OCI-LY7 (cell line): ENCODE measurements around the gene C1orf226. TPM values are rescaled to one million over a fixed set of nuclear protein-coding genes. Genes with fewer than 3 reads are reported as not detected.

Experiments used
- BruUV-seq: library from RNA; stranded (reverse); fragments of 400-500 nt; replicated peaks from 2 replicates; lab custom pipeline; 2021; lab: Mats Ljungman, UMichigan
- CTCF ChIA-PET: fragments of 300-600 bp; sonication (Branson Sonifier 250); formaldehyde crosslinking; loops from one replicate; lab custom pipeline; 2022; ENCODE audit warnings: antibody characterized with exemption; ENCODE audit not compliant: unreplicated experiment; lab: Charles Lee
- POLR2A ChIA-PET: fragments of 300-600 bp; sonication (Branson Sonifier 250); formaldehyde crosslinking; loops from one replicate; lab custom pipeline; 2022; ENCODE audit warnings: antibody characterized with exemption; lab: Charles Lee
- DNase-seq: peaks from one replicate; pipeline ENCODE4 v3.0.0-alpha.2; 2015; ENCODE audit warnings: low spot score
- H2AFZ ChIP-seq: fragments of 200-600 bp; sonication (generic), shearing (Covaris generic); 2 replicates; pipeline ENCODE4 v1.6.1; 2014; ENCODE audit warnings: mild to moderate bottlenecking, antibody characterized with exemption, low read length, moderate library complexity
- H3K27ac ChIP-seq: fragments of 200-600 bp; sonication (generic); 2 replicates; pipeline ENCODE4 v1.5.1; 2014; ENCODE audit warnings: mixed run types, low read depth, mild to moderate bottlenecking, moderate library complexity, low read length, inconsistent platforms; ENCODE audit not compliant: poor library complexity, severe bottlenecking
- H3K36me3 ChIP-seq: fragments of 200-600 bp; sonication (generic); 2 replicates; pipeline ENCODE4 v1.6.1; 2014; ENCODE audit warnings: mild to moderate bottlenecking, antibody characterized with exemption, low read length, moderate library complexity, mixed read lengths; ENCODE audit not compliant: insufficient read depth
- H3K4me1 ChIP-seq: fragments of 200-600 bp; sonication (generic); 2 replicates; pipeline ENCODE4 v1.5.1; 2014; ENCODE audit warnings: mild to moderate bottlenecking, low read length; ENCODE audit not compliant: insufficient read depth, poor library complexity, severe bottlenecking
- H3K4me2 ChIP-seq: fragments of 200-600 bp; sonication (generic); 2 replicates; pipeline ENCODE4 v1.6.1; 2014; ENCODE audit warnings: mild to moderate bottlenecking, low read length
- H3K4me3 ChIP-seq: fragments of 200-600 bp; sonication (generic); 2 replicates; pipeline ENCODE4 v1.5.1; 2014; ENCODE audit warnings: mild to moderate bottlenecking, low read depth, low read length; ENCODE audit not compliant: poor library complexity, severe bottlenecking
- H3K79me2 ChIP-seq: fragments of 200-600 bp; sonication (generic); 2 replicates; pipeline ENCODE4 v1.6.1; 2016; ENCODE audit warnings: low read depth, mild to moderate bottlenecking, low read length, moderate library complexity, mixed read lengths; ENCODE audit not compliant: insufficient read depth
- H3K9me2 ChIP-seq: fragments of 200-600 bp; sonication (generic); 2 replicates; pipeline ENCODE4 v1.6.1; 2016; ENCODE audit warnings: mild to moderate bottlenecking, low read length, mixed read lengths; ENCODE audit not compliant: insufficient read depth
- H3K9me3 ChIP-seq: fragments of 200-600 bp; sonication (generic); 2 replicates; pipeline ENCODE4 v1.6.1; 2014; ENCODE audit warnings: mild to moderate bottlenecking, mixed run types, low read length, mixed read lengths
- H4K20me1 ChIP-seq: fragments of 200-600 bp; sonication (generic); 2 replicates; pipeline ENCODE4 v1.6.1; 2014; ENCODE audit warnings: mild to moderate bottlenecking, antibody characterized with exemption, low read length, moderate library complexity, mixed read lengths; ENCODE audit not compliant: insufficient read depth
- EZH2phosphoT487 ChIP-seq: fragments of 200-600 bp; sonication (generic); IDR thresholded peaks from 2 replicates; pipeline ENCODE4 v1.6.1; 2018; ENCODE audit warnings: low read depth, borderline replicate concordance, mild to moderate bottlenecking, mixed run types, antibody characterized with exemption, low read length, moderate library complexity, mixed read lengths
- intact Hi-C: fragments of 100-400 bp; cut with micrococcal nuclease; formaldehyde crosslinking; loops from one replicate; pipeline ENCODE4 v1.10.0; 2022; ENCODE audit not compliant: unreplicated experiment
- total RNA-seq, 2 experiments: library from RNA; depleted of rRNA in 1 of 2; stranded (reverse); fragments of >200 nt in 1 of 2; shearing (Covaris generic) in 1 of 2; gene quantifications; 2 replicates each; pipeline ENCODE4 v1.2.3, GENCODE V29; 2014 to 2022
- TF ChIP-seq, protein P1 (sequence below): fragments of 200-600 bp; sonication (generic); conservative IDR thresholded peaks from 2 replicates; pipeline ENCODE4 v1.5.1; 2014; ENCODE audit warnings: mild to moderate bottlenecking, antibody characterized with exemption, low read length, moderate library complexity, mixed read lengths

Gene C1orf226
- total RNA-seq, 2 experiments from 2014 or later, result not detected

DNA sequence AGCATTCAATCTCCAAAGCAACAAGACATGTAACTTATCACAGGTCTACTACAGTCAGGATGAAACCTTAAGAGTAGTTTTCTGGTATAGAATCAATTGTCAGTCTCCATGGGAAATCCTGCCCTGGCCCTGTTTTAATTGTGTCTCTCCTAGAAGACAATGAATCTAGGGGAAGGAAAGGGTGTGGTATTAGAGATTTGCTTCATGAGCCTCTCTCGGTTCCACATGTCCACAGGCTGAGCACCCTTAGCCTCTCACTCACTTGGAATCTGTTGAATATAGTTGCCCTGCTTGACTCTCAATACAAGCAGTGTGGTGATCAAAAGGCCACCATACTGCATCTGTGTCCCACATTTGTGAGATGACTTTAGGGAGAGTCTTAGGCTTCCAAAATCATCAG, 22.6 kb upstream of the C1orf226 start:
- Histone ChIP-seq H3K4me1 (no peaks in the 10 kb centered on the region), H3K4me3 (no peak overlapping the region), H3K36me3 (no peaks in the 10 kb centered on the region), H3K9me2 (no peaks in the 10 kb centered on the region), H3K79me2 (no peaks in the 10 kb centered on the region), H3K4me2 (no peak overlapping the region), H4K20me1 (no peaks in the 10 kb centered on the region), H2AFZ (no peak overlapping the region), H3K27ac (no peak overlapping the region), H3K9me3 (no peaks in the 10 kb centered on the region)
- no TSS peak for BruUV-seq
- intact Hi-C loops, result no loop called here
- ChIA-PET CTCF (no interaction called here), POLR2A (no interaction called here)
- DNase-seq, result no peak
- TF ChIP-seq, protein P1, sequence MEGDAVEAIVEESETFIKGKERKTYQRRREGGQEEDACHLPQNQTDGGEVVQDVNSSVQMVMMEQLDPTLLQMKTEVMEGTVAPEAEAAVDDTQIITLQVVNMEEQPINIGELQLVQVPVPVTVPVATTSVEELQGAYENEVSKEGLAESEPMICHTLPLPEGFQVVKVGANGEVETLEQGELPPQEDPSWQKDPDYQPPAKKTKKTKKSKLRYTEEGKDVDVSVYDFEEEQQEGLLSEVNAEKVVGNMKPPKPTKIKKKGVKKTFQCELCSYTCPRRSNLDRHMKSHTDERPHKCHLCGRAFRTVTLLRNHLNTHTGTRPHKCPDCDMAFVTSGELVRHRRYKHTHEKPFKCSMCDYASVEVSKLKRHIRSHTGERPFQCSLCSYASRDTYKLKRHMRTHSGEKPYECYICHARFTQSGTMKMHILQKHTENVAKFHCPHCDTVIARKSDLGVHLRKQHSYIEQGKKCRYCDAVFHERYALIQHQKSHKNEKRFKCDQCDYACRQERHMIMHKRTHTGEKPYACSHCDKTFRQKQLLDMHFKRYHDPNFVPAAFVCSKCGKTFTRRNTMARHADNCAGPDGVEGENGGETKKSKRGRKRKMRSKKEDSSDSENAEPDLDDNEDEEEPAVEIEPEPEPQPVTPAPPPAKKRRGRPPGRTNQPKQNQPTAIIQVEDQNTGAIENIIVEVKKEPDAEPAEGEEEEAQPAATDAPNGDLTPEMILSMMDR, result no peak
- no peak for TF ChIP-seq EZH2phosphoT487

DNA sequence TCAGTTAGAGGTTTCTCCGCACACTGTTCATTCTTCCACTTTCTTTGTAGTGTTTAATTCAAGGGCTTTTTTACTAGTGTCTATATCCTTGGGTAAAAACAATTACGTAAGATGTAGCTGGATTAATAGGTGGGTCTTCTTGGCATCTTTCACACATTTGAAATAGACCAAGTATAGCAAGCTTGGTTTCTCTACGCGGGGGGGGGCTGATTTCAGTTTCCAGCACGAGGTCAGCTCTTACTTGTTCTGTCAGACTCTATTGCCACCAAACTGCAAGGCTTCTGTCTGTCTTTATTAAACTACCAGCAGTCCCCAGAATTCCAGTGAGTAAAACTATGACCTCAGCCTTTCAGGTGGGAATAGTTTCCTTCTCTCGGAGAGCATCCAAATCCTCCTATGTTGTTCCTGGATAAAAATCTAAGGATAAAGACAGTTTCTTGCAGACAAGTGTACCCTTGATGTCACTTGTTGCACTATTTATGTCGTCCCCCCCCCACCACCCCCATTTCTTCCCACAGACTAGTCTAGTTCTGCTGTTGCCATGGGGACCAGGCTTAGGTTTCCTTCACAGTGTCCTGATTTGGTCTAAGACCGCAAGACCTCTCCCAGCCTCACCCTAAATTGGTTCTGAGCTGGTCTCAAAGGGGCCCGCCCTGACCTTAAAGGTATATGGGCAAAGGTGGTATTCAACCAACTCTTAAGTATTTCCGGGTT, 21.8 kb upstream of the C1orf226 start:
- no TSS peak for BruUV-seq
- POLR2A ChIA-PET, result no interaction called here
- no peak for TF ChIP-seq EZH2phosphoT487
- TF ChIP-seq, protein P1, result no peak
- no peaks in the 10 kb centered on the region for H3K36me3 ChIP-seq
- H3K79me2 ChIP-seq, result no peaks in the 10 kb centered on the region
- no peak overlapping the region for H3K4me2 ChIP-seq
- DNase-seq, result no peak
- H2AFZ ChIP-seq, result no peak overlapping the region
- CTCF ChIA-PET, result no interaction called here
- no peak overlapping the region for H3K4me3 ChIP-seq
- no peaks in the 10 kb centered on the region for H3K9me2 ChIP-seq
- no peaks in the 10 kb centered on the region for H3K4me1 ChIP-seq
- intact Hi-C loops, result no loop called here
- no peaks in the 10 kb centered on the region for H4K20me1 ChIP-seq
- H3K27ac ChIP-seq, result no peak overlapping the region
- no peaks in the 10 kb centered on the region for H3K9me3 ChIP-seq

DNA sequence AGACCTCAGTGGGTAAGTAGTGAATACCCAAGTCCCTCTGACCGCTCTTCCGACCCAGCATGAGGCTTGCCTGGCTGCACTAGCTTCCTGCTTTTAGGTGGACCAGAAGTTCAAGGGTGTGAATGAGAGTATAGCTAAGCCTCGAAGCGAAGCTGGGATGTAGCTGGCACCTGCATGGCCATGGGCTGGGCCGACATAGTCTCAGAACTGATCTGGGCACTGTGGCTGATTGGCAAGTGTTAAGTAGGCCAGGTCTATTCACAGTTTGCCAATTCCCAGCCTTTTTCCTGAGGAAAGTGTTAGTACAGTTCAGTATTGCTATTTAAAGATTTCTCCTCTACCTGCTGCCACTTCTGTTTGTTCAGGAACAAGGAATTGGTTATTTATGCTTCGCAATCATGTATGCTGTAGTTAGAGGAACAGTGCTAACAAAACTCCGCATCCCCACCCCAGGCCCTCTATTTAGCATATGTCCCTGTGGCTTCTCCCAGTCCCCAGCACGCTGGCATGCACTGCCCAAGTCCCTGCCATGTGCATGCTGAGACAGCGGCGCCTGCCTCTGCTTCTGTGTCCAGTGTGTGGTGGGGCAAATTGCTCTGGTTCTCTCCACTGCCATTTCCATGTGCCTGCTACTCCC, 21.2 kb upstream of the C1orf226 start:
- no peaks in the 10 kb centered on the region for H3K4me1 ChIP-seq
- ChIA-PET POLR2A (no interaction called here), CTCF (no interaction called here)
- no peak for DNase-seq
- TF ChIP-seq EZH2phosphoT487, result no peak
- TF ChIP-seq, protein P1, result no peak
- H2AFZ ChIP-seq, result no peak overlapping the region
- H3K36me3 ChIP-seq, result no peaks in the 10 kb centered on the region
- H4K20me1 ChIP-seq, result no peaks in the 10 kb centered on the region
- no peak overlapping the region for H3K4me3 ChIP-seq
- no peaks in the 10 kb centered on the region for H3K9me3 ChIP-seq
- H3K79me2 ChIP-seq, result no peaks in the 10 kb centered on the region
- no TSS peak for BruUV-seq
- H3K9me2 ChIP-seq, result no peaks in the 10 kb centered on the region
- H3K4me2 ChIP-seq, result no peak overlapping the region
- intact Hi-C loops, result no loop called here
- H3K27ac ChIP-seq, result no peak overlapping the region
